Heart left ventricle (tissue), 13 donors: ENCODE data around the gene MCM10.

Source experiments
- POLR2A ChIP-seq, 2 donors: fragments of 450-650 bp; IDR thresholded peaks; one replicate each; pipeline ENCODE4 v1.6.1; 2017; ENCODE audit warnings: antibody characterized with exemption in 2 of 2, mild to moderate bottlenecking in 2 of 2, moderate library complexity in 2 of 2
- TF ChIP-seq, protein P1 (sequence below), 12 donors: fragments of 200-600 bp; sonication (generic) in 4 of 12; IDR thresholded peaks; one replicate each; pipeline versions ENCODE4 v1.5.0 to v1.8.0; 2018 to 2022; ENCODE audit warnings: antibody characterized with exemption in 12 of 12, mild to moderate bottlenecking in 5 of 12
- donor health status: ischemic (EF 13 %, LVEDD 7.1; RV severe dilation, severe dysfunction).
- donor health status: DM: no; HTN: yes; CAD: no.
- donor health status: DM: no; HTN: no; CAD: no.
- donor health status: ischemic (EF 25% LVEDD 6.9; RV normal size, moderate dysfunction).
- donor health status: ischemic (EF 25% LVEDD 5.7; RV mildly dilated, moderate dysfunction).
- donor health status: ischemic (EF 35%, LVEDD 5.7; RV mildly dilated, moderate dysfunction).
- donor health status: nonischemic (EF 11% LVEDD 7.7; RV severe dilation, severe dysfunction).
- donor health status: DM: yes; HTN: yes; CAD: no.
- donor health status: PGD.
- donor health status: ischemic (EF 29% LVEDD 5.4; RV normal size, mild dysfunction).
- donor health status: nonischemic (EF 23%, LVEDD 6.1; RV moderate dilation, normal function).

DNA sequence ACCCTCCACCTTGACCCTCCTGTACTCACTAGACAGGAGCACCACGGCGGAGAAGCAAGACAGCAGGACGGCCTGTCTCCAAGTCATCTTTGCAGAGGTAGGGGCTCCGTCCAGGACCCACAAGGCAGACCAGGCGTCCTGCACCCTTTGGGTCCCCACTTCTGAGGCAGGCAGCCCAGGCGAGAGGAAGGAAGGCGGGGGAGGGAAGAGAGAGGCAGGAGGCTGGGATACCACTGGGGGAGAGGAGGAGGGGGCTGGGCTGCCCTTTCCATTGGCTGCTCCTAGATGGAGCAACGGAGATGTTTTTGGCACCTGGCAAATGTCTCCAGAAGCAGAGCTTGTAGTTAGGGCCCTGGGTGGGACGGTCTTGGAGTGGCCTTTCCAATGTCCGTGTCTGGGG, 72.8 kb downstream of the MCM10 start, which contains the start of gene UCMA:
- TF ChIP-seq, protein P1, sequence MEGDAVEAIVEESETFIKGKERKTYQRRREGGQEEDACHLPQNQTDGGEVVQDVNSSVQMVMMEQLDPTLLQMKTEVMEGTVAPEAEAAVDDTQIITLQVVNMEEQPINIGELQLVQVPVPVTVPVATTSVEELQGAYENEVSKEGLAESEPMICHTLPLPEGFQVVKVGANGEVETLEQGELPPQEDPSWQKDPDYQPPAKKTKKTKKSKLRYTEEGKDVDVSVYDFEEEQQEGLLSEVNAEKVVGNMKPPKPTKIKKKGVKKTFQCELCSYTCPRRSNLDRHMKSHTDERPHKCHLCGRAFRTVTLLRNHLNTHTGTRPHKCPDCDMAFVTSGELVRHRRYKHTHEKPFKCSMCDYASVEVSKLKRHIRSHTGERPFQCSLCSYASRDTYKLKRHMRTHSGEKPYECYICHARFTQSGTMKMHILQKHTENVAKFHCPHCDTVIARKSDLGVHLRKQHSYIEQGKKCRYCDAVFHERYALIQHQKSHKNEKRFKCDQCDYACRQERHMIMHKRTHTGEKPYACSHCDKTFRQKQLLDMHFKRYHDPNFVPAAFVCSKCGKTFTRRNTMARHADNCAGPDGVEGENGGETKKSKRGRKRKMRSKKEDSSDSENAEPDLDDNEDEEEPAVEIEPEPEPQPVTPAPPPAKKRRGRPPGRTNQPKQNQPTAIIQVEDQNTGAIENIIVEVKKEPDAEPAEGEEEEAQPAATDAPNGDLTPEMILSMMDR (IDR thresholded peaks at IDR 0.05) = no peak
- no peak for TF ChIP-seq POLR2A (IDR thresholded peaks at IDR 0.05)
